Measurements from ENCODE around the gene TSPEAR. TPM values are rescaled to one million over a fixed set of nuclear protein-coding genes. Genes with fewer than 3 reads are reported as not detected.
A peak's percentile ranks its signal among the peaks of the same experiment; 100 is the strongest.

Gene TSPEAR
- total and polyA plus RNA-seq, 9 of the 15 experiments (the other 6 are each of a cell fraction or from before 2014, with no cell fraction given) = not detected

DNA sequence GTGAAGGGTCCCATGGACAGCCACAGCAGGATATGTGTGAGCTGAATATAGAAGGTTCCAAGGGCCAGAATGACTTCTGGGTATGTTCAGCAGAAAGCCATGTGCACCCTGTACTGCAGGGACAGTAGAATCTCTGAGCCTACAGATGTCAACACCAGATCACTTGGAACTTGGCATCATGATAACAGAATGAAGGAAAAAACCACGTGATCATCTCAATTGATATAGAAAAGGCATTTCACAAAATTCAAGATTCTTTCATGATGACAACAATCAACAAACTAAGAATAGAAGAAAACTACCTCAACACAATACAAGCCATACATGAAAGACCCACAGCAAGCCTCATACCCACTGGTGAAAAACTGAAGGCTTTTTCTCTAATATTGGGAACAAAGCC lies 43.8 kb downstream of the TSPEAR start:
- 0% methylated on average over 1 of the region's 1 CpG for WGBS (ENCODE audit: insufficient coverage, low coverage, missing lambda C conversion rate)
- FAIRE-seq = no peak
- no peak for ATAC-seq
- H3K9me3 ChIP-seq (replicated peaks; ENCODE audit: control insufficient read depth, insufficient read depth, low read depth, low read length) = peaks cover 4% of the 10 kb centered on the region
- intact Hi-C loops (cut with micrococcal nuclease) (no loop called here), in situ Hi-C loops (cut with MboI) (no loop called here)
- H3K4me3 ChIP-seq = no peak overlapping the region
- H4K20me1 ChIP-seq (replicated peaks; ENCODE audit: control insufficient read depth, insufficient read depth, low read length) = no peaks in the 10 kb centered on the region
- H3K27me3 ChIP-seq (ENCODE audit: control insufficient read depth in 2 of 2, insufficient read depth in 2 of 2, low read length in 2 of 2) = no peaks in the 10 kb centered on the region
- no peak overlapping the region for H3K9ac ChIP-seq (ENCODE audit: insufficient read depth in 1 of 2, low read depth in 2 of 2, low read length in 2 of 2)
- H3K4me2 ChIP-seq (ENCODE audit: insufficient read depth, low read length) = no peak overlapping the region
- H3K9me1 ChIP-seq (ENCODE audit: control insufficient read depth, insufficient read depth, low read length) = no peaks in the 10 kb centered on the region
- no peak overlapping the region for H2AFZ ChIP-seq (ENCODE audit: low read depth, low read length)
- H3K36me3 ChIP-seq (ENCODE audit: control insufficient read depth, insufficient read depth, low read length) = no peaks in the 10 kb centered on the region
- no peak for DNase-seq (ENCODE audit: extremely low read depth in 1 of 4, low spot score in 3 of 4)
- BruUV-seq (replicated peaks) = no TSS peak
- H3K79me2 ChIP-seq (ENCODE audit: control insufficient read depth, insufficient read depth, low read length) = no peaks in the 10 kb centered on the region
- H3K4me1 ChIP-seq (replicated peaks in 1 of 2; ENCODE audit: control insufficient read depth in 2 of 2, insufficient read depth in 2 of 2, low read length in 2 of 2) = no peaks in the 10 kb centered on the region
- ChIA-PET CTCF (ENCODE audit: low intra/inter-chr PET ratio) (no interaction called here), POLR2A (interaction anchor here (0.8 kb wide), 1 partner anchor 1306 kb away, joined by 3 read pairs; no protein-coding TSS in a partner anchor)
- TF ChIP-seq SREBF2 (CRISPR knock-in tag; IDR thresholded peaks at IDR 0.05) (no peak), DNMT1 (IDR thresholded peaks at IDR 0.05) (no peak), MCM5 (IDR thresholded peaks at IDR 0.05; ENCODE audit: low read depth) (no peak), ZNF589 (CRISPR knock-in tag; IDR thresholded peaks at IDR 0.05; ENCODE audit: low read depth) (no peak), MEF2D (tag; conservative IDR thresholded peaks at IDR 0.05; ENCODE audit: low read depth) (no peak)
- TF ChIP-seq, protein P1, sequence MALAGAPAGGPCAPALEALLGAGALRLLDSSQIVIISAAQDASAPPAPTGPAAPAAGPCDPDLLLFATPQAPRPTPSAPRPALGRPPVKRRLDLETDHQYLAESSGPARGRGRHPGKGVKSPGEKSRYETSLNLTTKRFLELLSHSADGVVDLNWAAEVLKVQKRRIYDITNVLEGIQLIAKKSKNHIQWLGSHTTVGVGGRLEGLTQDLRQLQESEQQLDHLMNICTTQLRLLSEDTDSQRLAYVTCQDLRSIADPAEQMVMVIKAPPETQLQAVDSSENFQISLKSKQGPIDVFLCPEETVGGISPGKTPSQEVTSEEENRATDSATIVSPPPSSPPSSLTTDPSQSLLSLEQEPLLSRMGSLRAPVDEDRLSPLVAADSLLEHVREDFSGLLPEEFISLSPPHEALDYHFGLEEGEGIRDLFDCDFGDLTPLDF (CRISPR knock-in tag; IDR thresholded peaks at IDR 0.05) = no peak
- TF ChIP-seq, protein P2, sequence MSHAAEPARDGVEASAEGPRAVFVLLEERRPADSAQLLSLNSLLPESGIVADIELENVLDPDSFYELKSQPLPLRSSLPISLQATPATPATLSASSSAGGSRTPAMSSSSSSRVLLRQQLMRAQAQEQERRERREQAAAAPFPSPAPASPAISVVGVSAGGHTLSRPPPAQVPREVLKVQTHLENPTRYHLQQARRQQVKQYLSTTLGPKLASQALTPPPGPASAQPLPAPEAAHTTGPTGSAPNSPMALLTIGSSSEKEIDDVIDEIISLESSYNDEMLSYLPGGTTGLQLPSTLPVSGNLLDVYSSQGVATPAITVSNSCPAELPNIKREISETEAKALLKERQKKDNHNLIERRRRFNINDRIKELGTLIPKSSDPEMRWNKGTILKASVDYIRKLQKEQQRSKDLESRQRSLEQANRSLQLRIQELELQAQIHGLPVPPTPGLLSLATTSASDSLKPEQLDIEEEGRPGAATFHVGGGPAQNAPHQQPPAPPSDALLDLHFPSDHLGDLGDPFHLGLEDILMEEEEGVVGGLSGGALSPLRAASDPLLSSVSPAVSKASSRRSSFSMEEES (CRISPR knock-in tag; IDR thresholded peaks at IDR 0.05) = peak; percentile 76
- TF ChIP-seq, protein P3, sequence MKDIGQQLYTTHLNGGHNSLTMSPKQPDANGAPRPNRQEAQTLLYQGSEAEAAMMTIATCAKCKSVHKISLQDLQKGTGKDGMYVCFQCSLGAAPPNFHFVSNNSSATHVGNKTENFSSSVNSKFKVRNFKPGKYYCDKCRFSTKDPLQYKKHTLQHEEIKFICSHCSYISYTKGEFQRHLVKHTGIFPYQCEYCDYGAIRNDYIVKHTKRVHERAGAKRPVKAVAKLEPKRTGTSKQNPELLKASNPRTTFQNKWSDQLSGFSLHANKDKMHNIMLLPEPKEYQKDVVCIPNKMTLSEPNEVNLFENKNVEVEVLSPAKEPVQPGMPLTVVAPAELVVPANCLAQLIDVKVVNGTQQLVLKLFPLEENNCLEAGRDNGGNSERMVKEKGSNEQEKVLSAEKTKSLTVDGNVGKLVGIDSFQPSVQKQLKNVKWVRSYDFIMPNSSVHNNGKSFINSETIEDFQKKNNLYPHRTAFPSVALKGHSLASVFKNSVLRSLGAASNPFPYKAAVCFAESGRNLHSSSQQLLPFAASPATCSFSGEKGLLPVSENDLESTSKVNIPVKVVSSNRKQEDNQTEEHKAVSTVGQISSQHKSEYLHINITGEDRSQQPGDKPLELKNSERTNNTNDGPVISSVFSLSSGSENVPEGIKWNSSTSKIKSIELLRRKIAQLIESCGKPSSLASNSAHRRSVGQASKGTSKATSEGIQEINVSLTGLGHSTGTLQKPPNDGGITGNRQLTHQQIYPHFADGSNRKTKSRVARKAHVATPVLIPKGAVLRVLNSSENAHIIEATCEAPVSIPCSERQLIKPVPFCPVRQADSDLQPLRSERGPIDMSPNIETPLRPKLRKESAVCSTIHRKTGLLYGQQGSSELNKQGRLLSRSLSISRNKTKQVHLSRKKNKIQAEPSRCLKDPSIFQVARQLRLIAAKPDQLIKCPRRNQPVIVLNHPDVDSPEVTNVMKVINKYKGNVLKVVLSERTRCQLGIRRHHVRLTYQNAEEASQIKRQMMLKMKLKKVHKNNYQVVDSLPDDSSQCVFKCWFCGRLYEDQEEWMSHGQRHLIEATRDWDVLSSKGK (CRISPR knock-in tag; IDR thresholded peaks at IDR 0.05) = no peak
- H3K27ac ChIP-seq (ENCODE audit: extremely low read depth, low read depth, low read length) = no peak overlapping the region
